Natural killer cell (primary cell): ENCODE measurements around the gene KNCN. TPM values are rescaled to one million over a fixed set of nuclear protein-coding genes. Genes with fewer than 3 reads are reported as not detected.
A peak's percentile ranks its signal among the peaks of the same experiment; 100 is the strongest.

ENCODE experiments used
- ATAC-seq, 3 donors: fragments of 150-1000 bp in 2 of 3; fragments of 200-7000 bp in 1 of 3; cut with Tn5 transposase; 1 replicate in 1 of 3; 2 replicates in 2 of 3; pipeline ENCODE4 v1.10.0; 2021; ENCODE audit warnings: mild to moderate bottlenecking in 2 of 3, moderate library complexity in 2 of 3
- DNase-seq, 2 donors: peaks; one replicate each; pipeline versions ENCODE4 v3.0.0 to v3.0.0-alpha.2; 2013 to 2021; ENCODE audit warnings: mixed read lengths in 1 of 2
- H3K27ac ChIP-seq: one replicate; pipeline ENCODE4 v1.5.1; 2013; ENCODE audit warnings: mild to moderate bottlenecking, low read length
- H3K27me3 ChIP-seq: one replicate; pipeline ENCODE4 v1.6.1; 2013; ENCODE audit warnings: low read length; ENCODE audit not compliant: control insufficient read depth, insufficient read depth
- H3K36me3 ChIP-seq: one replicate; pipeline ENCODE4 v1.6.1; 2013; ENCODE audit warnings: low read length; ENCODE audit not compliant: control insufficient read depth, insufficient read depth
- H3K4me1 ChIP-seq: one replicate; pipeline ENCODE4 v1.6.1; 2013; ENCODE audit warnings: low read length; ENCODE audit not compliant: control insufficient read depth, insufficient read depth
- H3K4me3 ChIP-seq: one replicate; pipeline ENCODE4 v1.5.1; 2013; ENCODE audit warnings: low read length
- H3K9me3 ChIP-seq: one replicate; pipeline ENCODE4 v1.6.1; 2013; ENCODE audit warnings: low read length; ENCODE audit not compliant: control insufficient read depth, insufficient read depth
- H3K27ac Mint-ChIP-seq, 2 donors: one replicate each; pipeline ENCODE4 v1.8.0; 2022; ENCODE audit warnings: mild to moderate bottlenecking in 2 of 2, mixed read lengths in 2 of 2, moderate library complexity in 1 of 2
- H3K27me3 Mint-ChIP-seq, 2 donors: one replicate each; pipeline ENCODE4 v1.8.0; 2022; ENCODE audit warnings: low read depth in 2 of 2, mixed read lengths in 2 of 2
- H3K36me3 Mint-ChIP-seq: one replicate; pipeline ENCODE4 v1.8.0; 2022; ENCODE audit warnings: mixed read lengths
- H3K4me1 Mint-ChIP-seq, 2 donors: one replicate each; pipeline ENCODE4 v1.8.0; 2022; ENCODE audit warnings: mixed read lengths in 2 of 2
- H3K4me3 Mint-ChIP-seq: one replicate; pipeline ENCODE4 v1.8.0; 2022; ENCODE audit warnings: mild to moderate bottlenecking, moderate library complexity, mixed read lengths
- H3K9me3 Mint-ChIP-seq, 2 donors: one replicate each; pipeline ENCODE4 v1.8.0; 2022; ENCODE audit warnings: mixed read lengths in 2 of 2
- CTCF ChIP-seq: fragments of 200-600 bp; IDR thresholded peaks from one replicate; pipeline ENCODE4 v1.8.0; 2022; ENCODE audit warnings: antibody characterized with exemption
- WGBS: methylation state at CpG from one replicate; pipeline ENCODE4 v1.1.7; 2013; ENCODE audit warnings: missing lambda C conversion rate; ENCODE audit not compliant: insufficient coverage; 5-methylcytosine and 5-hydroxymethylcytosine counted together
- intact Hi-C: fragments of 100-400 bp; cut with micrococcal nuclease; formaldehyde crosslinking; loops from one replicate; pipeline ENCODE4 v1.14.2; 2022
- total RNA-seq, 4 donors: library from RNA; stranded (reverse); fragments of 120-200 nt in 1 of 4; gene quantifications; one replicate each; pipeline versions ENCODE4 v1.2.3 to v1.2.4, GENCODE V29; 2013 to 2022

The KNCN gene
- total RNA-seq, 3 donors from 2014 or later (not counting 1 experiment from before 2014, with no cell fraction given), result 0.20 TPM; not detected in 2

DNA sequence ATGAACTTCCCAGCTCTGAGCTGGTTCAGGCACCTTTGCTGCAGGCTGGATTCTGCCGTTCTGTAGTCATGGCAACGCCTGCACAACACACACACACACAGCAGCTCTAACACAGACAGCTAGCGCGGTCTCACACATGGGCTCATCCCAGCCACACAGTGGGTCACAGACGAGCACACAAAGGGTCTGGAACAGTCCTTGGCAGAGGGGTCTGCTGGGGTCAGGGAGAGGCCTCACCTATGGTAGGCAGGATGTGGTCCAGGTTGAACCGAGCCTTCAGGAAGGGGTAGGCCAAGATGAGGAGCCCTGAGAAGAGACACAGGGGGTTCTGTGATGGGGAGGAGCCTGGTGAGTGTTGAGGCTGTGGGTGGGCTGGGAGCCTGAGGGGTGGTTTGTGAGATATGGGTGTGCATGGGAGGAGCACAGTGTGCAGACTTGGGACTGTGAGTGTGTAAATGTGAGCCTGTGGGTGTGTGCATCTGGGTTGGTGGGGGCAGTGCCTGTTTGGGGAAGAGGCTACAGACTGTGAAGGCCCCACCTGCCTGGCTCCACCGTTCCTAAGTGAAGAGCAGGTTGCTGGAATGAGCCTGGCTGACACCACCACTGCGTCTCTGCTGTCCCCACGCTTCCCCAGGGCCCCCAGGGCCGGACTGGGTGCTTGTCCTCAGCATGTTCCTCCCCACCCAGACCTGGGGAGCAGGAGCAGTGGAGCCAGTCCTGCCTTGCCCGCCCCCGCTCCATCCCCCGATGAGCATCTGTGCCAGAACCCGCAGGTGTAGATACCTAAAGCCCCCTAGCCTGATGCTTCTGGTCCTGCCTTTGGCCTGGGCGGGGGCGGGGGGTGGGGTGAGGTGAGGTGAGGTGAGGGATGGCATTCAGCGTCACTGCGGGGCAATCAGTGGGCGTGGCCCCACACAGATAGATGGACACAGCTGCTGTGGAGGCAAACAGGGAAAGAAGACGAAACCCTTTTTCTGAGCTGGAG is 1.5 kb downstream of the KNCN start:
- DNase-seq (peak; percentile 45 to 82), ATAC-seq (peak; percentile 80 to 91 (median 87))
- no peaks in the 10 kb centered on the region for H3K36me3 ChIP-seq
- H3K4me1 ChIP-seq, result peaks cover 18% of the 10 kb centered on the region
- no peaks in the 10 kb centered on the region for H3K9me3 Mint-ChIP-seq
- intact Hi-C loops, result no loop called here
- no peak for TF ChIP-seq CTCF
- H3K27ac ChIP-seq, result no peak overlapping the region
- H3K27me3 Mint-ChIP-seq, result peaks cover 22 to 28% of the 10 kb centered on the region in 2 donors
- no peaks in the 10 kb centered on the region for H3K27me3 ChIP-seq
- peak overlapping the region; percentile 81 to 88 for H3K27ac Mint-ChIP-seq
- no peak overlapping the region for H3K4me3 ChIP-seq
- H3K9me3 ChIP-seq, result no peaks in the 10 kb centered on the region
- H3K4me3 Mint-ChIP-seq, result no peak overlapping the region
- no peaks in the 10 kb centered on the region for H3K36me3 Mint-ChIP-seq
- 57% methylated on average over 20 of the region's 20 CpGs for WGBS
- H3K4me1 Mint-ChIP-seq, result peaks cover 11 to 21% of the 10 kb centered on the region in 2 donors

DNA sequence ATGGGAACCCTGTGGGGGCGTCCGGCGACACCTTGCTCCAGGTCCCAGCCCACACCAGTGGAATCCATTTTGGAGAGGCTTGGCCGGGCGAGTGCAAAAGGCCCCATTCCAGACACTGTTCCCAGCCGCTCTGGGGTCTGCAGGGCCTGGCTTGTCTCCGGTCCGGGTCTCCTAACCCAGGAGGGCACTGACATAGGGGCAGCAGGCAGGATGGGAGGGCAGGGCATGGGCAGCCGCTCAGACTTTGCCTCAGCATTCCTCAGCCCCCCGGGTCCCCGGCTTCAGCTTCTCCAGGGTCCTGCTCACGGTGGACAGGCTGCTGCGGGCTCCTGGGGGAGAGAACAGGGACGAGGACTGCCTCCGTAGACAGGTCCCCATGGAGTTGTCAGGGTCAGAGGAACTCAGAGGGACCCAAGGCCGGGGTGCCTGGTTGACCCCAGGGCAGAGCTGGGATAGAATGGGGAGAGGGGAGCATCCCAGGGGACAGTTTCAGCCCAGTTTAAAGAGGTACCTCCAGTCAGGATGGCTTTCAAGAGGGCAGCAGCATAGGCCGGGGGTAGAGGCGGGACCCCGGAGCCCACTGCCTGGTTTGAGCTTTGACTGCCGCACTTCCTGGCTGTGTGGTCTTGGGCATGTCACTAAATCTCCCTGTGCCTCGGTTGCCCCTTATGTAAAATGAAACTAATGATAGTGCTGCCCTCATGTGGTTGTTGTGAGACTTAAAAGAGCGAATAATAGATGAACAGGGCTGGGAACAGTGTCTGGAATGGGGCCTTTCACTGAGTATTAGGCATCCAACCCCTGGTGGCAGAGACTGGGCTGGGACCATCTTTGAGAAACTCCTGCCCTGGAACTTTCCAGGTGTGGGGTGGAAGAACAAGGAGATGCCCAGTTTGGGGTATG is 3.7 kb downstream of the KNCN start:
- TF ChIP-seq CTCF, result peak; percentile 36
- Mint-ChIP-seq H3K27ac (no peak overlapping the region), H3K4me1 (peaks cover 11 to 25% of the 10 kb centered on the region in 2 donors), H3K36me3 (no peaks in the 10 kb centered on the region), H3K27me3 (peaks cover 40 to 49% of the 10 kb centered on the region in 2 donors), H3K4me3 (no peak overlapping the region), H3K9me3 (no peaks in the 10 kb centered on the region)
- peaks cover 18% of the 10 kb centered on the region for H3K4me1 ChIP-seq
- no peaks in the 10 kb centered on the region for H3K36me3 ChIP-seq
- intact Hi-C loops, result no loop called here
- H3K4me3 ChIP-seq, result no peak overlapping the region
- H3K9me3 ChIP-seq, result no peaks in the 10 kb centered on the region
- peak in 1 of 2 donors; percentile 64 for DNase-seq
- peaks cover 7% of the 10 kb centered on the region for H3K27me3 ChIP-seq
- no peak overlapping the region for H3K27ac ChIP-seq
- ATAC-seq, result no peak
- 78% methylated on average over 22 of the region's 22 CpGs for whole genome bisulfite sequencing

DNA sequence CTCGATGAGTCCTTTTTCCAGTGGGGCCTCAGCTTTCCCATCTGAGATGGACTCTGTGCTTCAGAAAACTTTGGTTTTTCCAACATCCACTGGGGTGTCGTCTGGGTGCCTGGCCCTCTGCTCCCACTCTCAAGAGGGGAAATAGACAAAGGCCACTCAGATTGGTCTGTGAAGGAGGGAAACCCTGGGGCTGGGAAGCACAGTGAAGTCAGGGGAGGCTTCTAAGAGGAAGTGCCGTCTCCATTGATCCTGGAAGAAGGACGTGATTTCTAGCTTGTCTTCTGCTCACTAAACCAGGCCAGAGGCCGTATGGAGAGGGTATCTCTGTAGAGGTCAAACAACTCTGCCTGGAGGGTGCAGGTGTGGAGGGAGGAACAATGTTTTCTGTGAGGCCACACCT is 5.2 kb downstream of the KNCN start:
- Mint-ChIP-seq H3K4me1 (peaks cover 11 to 25% of the 10 kb centered on the region in 2 donors), H3K36me3 (no peaks in the 10 kb centered on the region), H3K4me3 (no peak overlapping the region), H3K27me3 (peaks cover 50 to 59% of the 10 kb centered on the region in 2 donors), H3K27ac (peak overlapping the region in 1 of 2 donors; percentile 69), H3K9me3 (no peaks in the 10 kb centered on the region)
- peaks cover 18% of the 10 kb centered on the region for H3K4me1 ChIP-seq
- no peaks in the 10 kb centered on the region for H3K9me3 ChIP-seq
- TF ChIP-seq CTCF, result no peak
- DNase-seq (no peak), ATAC-seq (no peak)
- H3K4me3 ChIP-seq, result no peak overlapping the region
- no peak overlapping the region for H3K27ac ChIP-seq
- intact Hi-C loops, result no loop called here
- no peaks in the 10 kb centered on the region for H3K36me3 ChIP-seq
- WGBS, result 61% methylated on average over 5 of the region's 5 CpGs
- H3K27me3 ChIP-seq, result peaks cover 7% of the 10 kb centered on the region
